Fibroblast of lung (primary cell): ENCODE data around the gene HECW1. TPM values are rescaled to one million over a fixed set of nuclear protein-coding genes. Genes with fewer than 3 reads are reported as not detected.

Source experiments
- DNase-seq, 2 donors: peaks; one replicate each; pipeline versions ENCODE4 v3.0.0 to v3.0.0-alpha.2; 2010; ENCODE audit warnings: low read depth in 2 of 2
- H2AFZ ChIP-seq: 2 replicates; pipeline ENCODE4 v1.5.1; 2012; ENCODE audit warnings: low read length, control low read depth, inconsistent platforms
- H3K27ac ChIP-seq: 2 replicates; pipeline ENCODE4 v1.5.1; 2011; ENCODE audit warnings: low read length, control low read depth; ENCODE audit not compliant: insufficient read depth
- H3K27me3 ChIP-seq: 2 replicates; pipeline ENCODE4 v1.5.1; 2011; ENCODE audit warnings: mild to moderate bottlenecking, low read length; ENCODE audit not compliant: control insufficient read depth, insufficient read depth
- H3K36me3 ChIP-seq: 2 replicates; pipeline ENCODE4 v1.5.1; 2011; ENCODE audit warnings: low read length; ENCODE audit not compliant: control insufficient read depth, insufficient read depth
- H3K4me1 ChIP-seq: 2 replicates; pipeline ENCODE4 v1.5.1; 2011; ENCODE audit warnings: low read length; ENCODE audit not compliant: control insufficient read depth, insufficient read depth; ENCODE audit errors: extremely low read depth
- H3K4me2 ChIP-seq: 2 replicates; pipeline ENCODE4 v1.5.1; 2011; ENCODE audit warnings: low read length, control low read depth; ENCODE audit not compliant: insufficient read depth; ENCODE audit errors: extremely low read depth
- H3K4me3 ChIP-seq, 4 experiments: fragments of 200-600 bp in 1 of 4; sonication (generic) in 1 of 4; replicated peaks in 1 of 4; 2 replicates each; pipeline ENCODE4 v1.5.1; 2011 to 2016; ENCODE audit warnings: low read length in 4 of 4, low read depth in 3 of 4, mild to moderate bottlenecking in 3 of 4, control low read depth in 2 of 4, inconsistent platforms in 1 of 4, mixed read lengths in 1 of 4; ENCODE audit not compliant: insufficient read depth in 1 of 4; ENCODE audit errors: control extremely low read depth in 1 of 4
- H3K79me2 ChIP-seq: 2 replicates; pipeline ENCODE4 v1.5.1; 2012; ENCODE audit warnings: mild to moderate bottlenecking, low read length, inconsistent platforms; ENCODE audit not compliant: control insufficient read depth, insufficient read depth
- H3K9ac ChIP-seq: 2 replicates; pipeline ENCODE4 v1.5.1; 2011; ENCODE audit warnings: mild to moderate bottlenecking, low read length, control low read depth; ENCODE audit not compliant: insufficient read depth
- H3K9me3 ChIP-seq: 2 replicates; pipeline ENCODE4 v1.5.1; 2012; ENCODE audit warnings: low read depth, low read length; ENCODE audit not compliant: control insufficient read depth, insufficient read depth
- H4K20me1 ChIP-seq: 2 replicates; pipeline ENCODE4 v1.5.1; 2011; ENCODE audit warnings: low read length; ENCODE audit not compliant: control insufficient read depth, insufficient read depth; ENCODE audit errors: extremely low read depth
- CTCF ChIP-seq, 2 donors: IDR thresholded peaks in 1 of 2; conservative IDR thresholded peaks in 1 of 2; 1 replicate in 1 of 2; 2 replicates in 1 of 2; pipeline ENCODE4 v1.5.1; 2011 to 2012; ENCODE audit warnings: low read length in 2 of 2, control low read depth in 1 of 2, inconsistent platforms in 1 of 2, low read depth in 1 of 2, mild to moderate bottlenecking in 1 of 2
- EZH2 ChIP-seq: IDR thresholded peaks from 2 replicates; pipeline ENCODE4 v1.5.1; 2012; ENCODE audit warnings: low read length, control low read depth, mild to moderate bottlenecking; ENCODE audit errors: missing control alignments
- polyA plus RNA-seq, 2 donors: library from polyadenylated mRNA; depleted of rRNA in 1 of 2; stranded (reverse) in 1 of 2; unstranded in 1 of 2; fragments of >200 nt; gene quantifications; 2 replicates each; pipeline ENCODE4 v1.2.1, GENCODE V29; 2011 to 2012; ENCODE audit warnings: missing spikeins in 1 of 2
- total RNA-seq: library from RNA; depleted of rRNA; stranded (reverse); fragments of >200 nt; gene quantifications from 2 replicates; pipeline ENCODE4 v1.2.1, GENCODE V29; 2014

The HECW1 gene
- total and polyA plus RNA-seq, 2 donors (not counting 1 experiment from before 2014, with no cell fraction given), result 1.1 to 6.1 TPM

DNA sequence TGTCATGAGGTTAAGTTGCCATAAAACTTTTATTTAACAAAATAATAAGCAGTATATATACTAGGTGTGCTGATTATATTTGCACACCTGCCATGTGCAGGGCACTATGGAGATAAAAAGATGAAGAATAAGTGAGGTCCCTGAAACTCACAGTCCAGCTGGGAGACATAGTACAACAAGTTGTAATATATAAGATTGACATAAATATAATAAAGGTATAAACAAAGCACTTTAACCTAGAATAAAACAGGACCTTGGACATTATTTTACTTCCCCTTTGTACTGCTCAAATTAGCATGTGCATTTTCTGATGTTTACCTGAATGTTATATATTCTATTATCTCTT is 476.7 kb downstream of the HECW1 start:
- DNase-seq, result no peak
- TF ChIP-seq EZH2, result no peak
- TF ChIP-seq CTCF (conservative IDR thresholded peaks at IDR 0.05 in 1 of 2, IDR thresholded peaks at IDR 0.05 in 1 of 2; ENCODE audit: low read depth in 1 of 2, low read length in 2 of 2), result no peak
- Histone ChIP-seq H3K79me2 (peaks cover 99% of the 10 kb centered on the region), H3K4me3 (no peak overlapping the region), H3K4me1 (peaks cover 6% of the 10 kb centered on the region), H4K20me1 (peaks cover 14% of the 10 kb centered on the region), H3K9ac (no peak overlapping the region), H3K9me3 (no peaks in the 10 kb centered on the region), H3K27me3 (no peaks in the 10 kb centered on the region), H2AFZ (no peak overlapping the region), H3K4me2 (no peak overlapping the region), H3K36me3 (no peaks in the 10 kb centered on the region), H3K27ac (no peak overlapping the region)

- Histone ChIP-seq H3K36me3 (no peaks in the 10 kb centered on the region), H3K79me2 (peaks cover 99% of the 10 kb centered on the region), H3K9ac (no peak overlapping the region), H3K4me2 (no peak overlapping the region), H3K27ac (no peak overlapping the region), H4K20me1 (peaks cover 14% of the 10 kb centered on the region), H3K9me3 (no peaks in the 10 kb centered on the region), H3K27me3 (no peaks in the 10 kb centered on the region), H2AFZ (no peak overlapping the region), H3K4me3 (no peak overlapping the region), H3K4me1 (peaks cover 6% of the 10 kb centered on the region)
- DNase-seq, result no peak
- TF ChIP-seq EZH2 (no peak), CTCF (conservative IDR thresholded peaks at IDR 0.05 in 1 of 2, IDR thresholded peaks at IDR 0.05 in 1 of 2; ENCODE audit: low read depth in 1 of 2, low read length in 2 of 2) (no peak)
Measured at GRCh38 chr7:43589728-43590127, 477.3 kb downstream of the HECW1 start.

DNA sequence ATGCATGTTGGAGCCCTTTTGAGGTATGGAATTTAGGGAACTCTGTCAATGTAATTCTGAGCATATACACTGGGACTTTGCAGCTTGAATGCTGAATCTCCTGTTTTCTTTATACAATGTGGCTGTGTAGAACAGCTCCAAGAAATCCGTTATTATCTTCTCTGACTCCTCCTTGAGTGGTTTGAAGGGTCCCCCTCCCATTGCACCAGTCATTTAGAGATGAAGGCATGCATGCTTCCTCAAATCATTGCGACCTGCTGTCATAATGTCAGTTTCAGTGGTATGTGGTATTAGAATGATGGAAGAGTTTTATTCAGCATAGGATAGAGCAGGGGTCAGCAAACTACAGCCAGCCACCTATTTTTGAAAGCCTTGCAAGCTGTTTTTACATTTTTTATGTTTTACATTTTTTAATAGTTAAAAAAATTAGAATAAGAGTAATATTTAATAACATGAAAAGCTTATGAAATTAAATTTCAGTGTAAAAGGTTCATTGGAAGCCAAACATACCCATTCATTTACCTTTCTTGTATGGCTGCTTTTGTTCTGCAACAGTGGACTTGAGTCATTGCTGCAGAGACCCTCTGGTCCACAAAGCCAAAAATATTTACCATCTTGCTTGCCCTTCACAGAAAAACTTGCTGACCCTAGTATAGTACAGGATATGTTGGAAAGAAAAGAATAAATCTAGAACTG is 478.6 kb downstream of the HECW1 start:
- Histone ChIP-seq H2AFZ (no peak overlapping the region), H4K20me1 (peaks cover 14% of the 10 kb centered on the region), H3K4me3 (no peak overlapping the region), H3K27me3 (no peaks in the 10 kb centered on the region), H3K4me1 (peaks cover 6% of the 10 kb centered on the region), H3K27ac (no peak overlapping the region), H3K79me2 (peaks cover 99% of the 10 kb centered on the region), H3K36me3 (no peaks in the 10 kb centered on the region), H3K9me3 (no peaks in the 10 kb centered on the region), H3K4me2 (peak overlapping the region; percentile 57), H3K9ac (no peak overlapping the region)
- no peak for DNase-seq
- TF ChIP-seq CTCF (conservative IDR thresholded peaks at IDR 0.05 in 1 of 2, IDR thresholded peaks at IDR 0.05 in 1 of 2; ENCODE audit: low read depth in 1 of 2, low read length in 2 of 2), result no peak
- no peak for TF ChIP-seq EZH2
